IPS DF 19.7 (cell line): ENCODE data around the gene PLIN4.
"Not testable (repeated sequence)": the region's sequence is repeated elsewhere in the genome, so short reads cannot be mapped to it uniquely, and the experiment has no call there.

Experiments
- DNase-seq: peaks from one replicate; pipeline ENCODE4 v3.0.0-alpha.2; 2013; ENCODE audit warnings: low read depth, low spot score

PLIN4 gene, protein sequence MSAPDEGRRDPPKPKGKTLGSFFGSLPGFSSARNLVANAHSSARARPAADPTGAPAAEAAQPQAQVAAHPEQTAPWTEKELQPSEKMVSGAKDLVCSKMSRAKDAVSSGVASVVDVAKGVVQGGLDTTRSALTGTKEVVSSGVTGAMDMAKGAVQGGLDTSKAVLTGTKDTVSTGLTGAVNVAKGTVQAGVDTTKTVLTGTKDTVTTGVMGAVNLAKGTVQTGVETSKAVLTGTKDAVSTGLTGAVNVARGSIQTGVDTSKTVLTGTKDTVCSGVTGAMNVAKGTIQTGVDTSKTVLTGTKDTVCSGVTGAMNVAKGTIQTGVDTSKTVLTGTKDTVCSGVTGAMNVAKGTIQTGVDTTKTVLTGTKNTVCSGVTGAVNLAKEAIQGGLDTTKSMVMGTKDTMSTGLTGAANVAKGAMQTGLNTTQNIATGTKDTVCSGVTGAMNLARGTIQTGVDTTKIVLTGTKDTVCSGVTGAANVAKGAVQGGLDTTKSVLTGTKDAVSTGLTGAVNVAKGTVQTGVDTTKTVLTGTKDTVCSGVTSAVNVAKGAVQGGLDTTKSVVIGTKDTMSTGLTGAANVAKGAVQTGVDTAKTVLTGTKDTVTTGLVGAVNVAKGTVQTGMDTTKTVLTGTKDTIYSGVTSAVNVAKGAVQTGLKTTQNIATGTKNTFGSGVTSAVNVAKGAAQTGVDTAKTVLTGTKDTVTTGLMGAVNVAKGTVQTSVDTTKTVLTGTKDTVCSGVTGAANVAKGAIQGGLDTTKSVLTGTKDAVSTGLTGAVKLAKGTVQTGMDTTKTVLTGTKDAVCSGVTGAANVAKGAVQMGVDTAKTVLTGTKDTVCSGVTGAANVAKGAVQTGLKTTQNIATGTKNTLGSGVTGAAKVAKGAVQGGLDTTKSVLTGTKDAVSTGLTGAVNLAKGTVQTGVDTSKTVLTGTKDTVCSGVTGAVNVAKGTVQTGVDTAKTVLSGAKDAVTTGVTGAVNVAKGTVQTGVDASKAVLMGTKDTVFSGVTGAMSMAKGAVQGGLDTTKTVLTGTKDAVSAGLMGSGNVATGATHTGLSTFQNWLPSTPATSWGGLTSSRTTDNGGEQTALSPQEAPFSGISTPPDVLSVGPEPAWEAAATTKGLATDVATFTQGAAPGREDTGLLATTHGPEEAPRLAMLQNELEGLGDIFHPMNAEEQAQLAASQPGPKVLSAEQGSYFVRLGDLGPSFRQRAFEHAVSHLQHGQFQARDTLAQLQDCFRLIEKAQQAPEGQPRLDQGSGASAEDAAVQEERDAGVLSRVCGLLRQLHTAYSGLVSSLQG (N-terminal part only)

DNA sequence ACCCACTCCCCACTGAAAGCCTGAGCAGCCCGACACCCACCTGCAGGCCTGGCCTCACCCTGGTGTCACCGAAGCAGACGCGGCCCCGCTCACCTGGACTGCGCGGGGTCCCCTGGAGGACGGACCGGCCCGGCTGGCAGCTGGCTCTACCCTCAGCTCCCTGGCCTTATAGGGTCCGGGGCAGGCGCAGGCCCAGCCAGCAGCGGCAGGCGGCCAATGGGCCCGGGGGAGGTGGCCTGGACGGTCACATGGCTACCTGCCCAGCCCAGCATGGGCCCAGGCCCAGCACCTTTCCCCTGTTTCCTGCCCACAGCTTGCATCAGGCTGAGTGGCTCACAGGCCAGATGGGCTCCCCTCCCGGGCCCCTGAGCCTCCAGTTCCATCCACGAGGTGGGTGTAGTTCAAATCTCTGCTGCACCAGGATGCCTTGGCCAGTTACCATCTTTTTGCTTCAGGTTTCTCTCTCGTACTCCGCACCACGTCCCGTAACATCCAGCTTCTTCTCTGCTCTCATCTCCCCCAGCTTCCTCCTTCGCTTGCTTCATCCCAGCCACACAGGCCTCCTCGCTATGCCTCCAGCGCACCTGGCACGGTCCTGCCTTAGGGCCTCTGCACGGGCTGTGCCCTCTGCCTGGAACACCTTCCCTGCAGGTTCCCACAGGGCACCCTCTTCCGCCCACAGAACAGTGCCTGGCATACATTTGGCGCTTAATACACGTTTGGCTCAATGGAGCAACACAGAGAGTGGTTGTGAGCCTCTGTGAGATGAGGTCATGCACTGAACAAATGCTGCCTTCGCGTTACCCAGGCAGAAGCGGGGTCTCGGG, at the start of gene PLIN4:
PLIN4 (minus strand) TSS at position 142 of the 827 bp plus-strand sequence. CDS start 214 bp downstream, outside the sequence.
- no peak for DNase-seq

DNA sequence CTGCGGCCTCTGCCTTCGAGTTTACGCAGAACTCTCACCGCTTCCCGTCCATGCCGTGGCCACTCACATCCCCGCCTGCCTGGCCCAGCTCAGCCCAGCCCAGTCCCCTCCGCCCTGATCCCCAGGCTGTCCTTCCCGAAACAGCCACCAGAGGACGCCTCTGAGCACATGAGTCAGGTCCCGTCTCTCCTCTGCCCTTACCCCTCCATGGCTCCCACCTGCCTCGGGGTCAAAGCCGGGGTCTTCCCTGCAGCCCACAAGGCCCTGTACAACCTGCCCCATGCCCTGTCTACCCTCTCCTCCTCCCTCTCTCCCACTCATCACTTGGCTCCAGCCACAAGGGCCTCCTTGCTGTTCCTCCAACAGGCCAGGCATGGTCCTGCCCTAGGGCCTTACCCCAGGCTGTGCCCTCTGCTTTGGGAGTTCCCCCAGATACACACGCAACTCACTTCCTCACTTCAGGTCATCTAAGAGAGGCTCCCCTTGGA, 49.3 kb upstream of the PLIN4 start:
- no peak for DNase-seq

DNA sequence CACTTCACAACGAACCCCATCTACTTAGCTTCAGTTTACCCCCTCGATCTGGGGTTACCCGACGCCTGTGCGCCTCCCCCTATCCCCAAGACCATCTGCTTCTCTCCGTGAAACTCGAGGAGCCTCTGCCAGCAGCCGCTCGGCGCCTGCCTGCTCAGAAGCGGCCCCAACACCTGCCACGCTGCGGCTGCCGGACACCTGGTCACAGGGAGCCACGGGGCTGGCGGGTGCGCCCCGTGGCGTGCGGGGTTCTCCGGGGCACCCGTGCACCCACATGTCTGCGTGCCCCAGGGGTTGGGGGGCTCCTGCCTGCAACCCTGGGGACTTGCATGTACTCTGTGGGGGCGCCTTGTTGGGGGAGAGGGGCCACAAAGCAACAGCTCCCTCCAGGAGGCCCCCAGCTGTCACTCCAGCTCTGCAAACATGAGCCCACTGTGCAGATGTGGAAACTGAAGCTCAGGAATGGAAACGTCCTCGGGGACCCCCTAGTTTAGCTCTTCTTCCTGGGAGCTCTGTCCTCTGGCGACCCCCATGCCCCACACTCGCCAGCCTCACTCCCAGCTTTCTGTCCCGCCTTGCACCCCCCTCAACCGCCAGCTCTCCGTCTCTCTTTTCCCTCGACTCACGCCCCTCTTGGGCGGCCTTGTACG, 48.2 kb upstream of the PLIN4 start:
- no peak for DNase-seq

DNA sequence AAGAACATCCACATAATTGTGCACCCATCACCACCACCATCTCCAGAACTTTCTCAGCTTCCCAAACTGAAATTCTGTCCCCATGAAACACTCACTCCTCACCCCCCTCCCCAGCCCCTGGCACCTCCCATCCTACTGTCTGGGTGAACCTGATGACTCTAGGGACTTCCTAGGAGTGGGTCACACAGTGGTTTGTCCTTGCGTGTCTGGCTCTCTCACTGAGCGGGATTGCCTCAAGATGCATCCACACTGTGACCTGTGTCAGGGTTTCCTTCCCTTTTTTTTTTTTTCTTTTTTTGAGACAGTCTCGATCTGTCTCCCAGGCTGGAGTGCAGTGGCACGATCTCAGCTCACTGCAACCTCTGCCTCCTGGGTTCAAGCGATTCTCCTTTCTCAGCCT, 45.3 kb upstream of the PLIN4 start:
- DNase-seq = not testable (repeated sequence)

DNA sequence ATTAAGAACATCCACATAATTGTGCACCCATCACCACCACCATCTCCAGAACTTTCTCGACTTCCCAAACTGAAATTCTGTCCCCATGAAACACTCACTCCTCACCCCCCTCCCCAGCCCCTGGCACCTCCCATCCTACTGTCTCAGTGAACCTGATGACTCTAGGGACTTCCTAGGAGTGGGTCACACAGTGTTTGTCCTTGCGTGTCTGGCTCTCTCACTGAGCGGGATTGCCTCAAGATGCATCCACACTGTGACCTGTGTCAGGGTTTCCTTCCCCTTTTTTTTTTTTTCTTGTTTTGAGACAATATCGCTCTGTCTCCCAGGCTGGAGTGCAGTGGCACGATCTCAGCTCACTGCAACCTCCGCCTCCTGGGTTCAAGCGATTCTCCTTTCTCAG, 43.8 kb upstream of the PLIN4 start:
- not testable (repeated sequence) for DNase-seq

DNA sequence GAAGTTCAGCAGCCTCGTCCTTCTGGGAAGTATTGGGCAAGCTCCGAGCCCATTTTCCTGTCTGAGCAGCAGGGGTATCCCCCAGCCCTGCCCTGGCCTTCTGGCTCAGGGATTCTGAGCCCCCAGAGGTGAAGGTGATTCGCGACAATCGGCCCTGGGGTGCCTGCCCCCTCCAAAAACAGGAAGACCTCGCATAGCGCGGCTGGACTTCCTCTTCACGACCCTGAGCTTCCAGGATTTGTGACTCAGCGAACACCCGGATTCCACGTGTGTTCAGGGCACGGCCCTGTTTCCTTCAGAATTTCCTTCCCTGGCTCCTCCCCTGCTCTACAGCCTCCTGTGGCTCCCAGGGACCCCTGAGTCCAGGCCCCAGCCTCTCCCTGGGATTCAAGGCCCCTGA, 41.3 kb upstream of the PLIN4 start, which contains the start of gene SEMA6B:
SEMA6B (minus strand) TSS at position 116 of the 400 bp plus-strand sequence. CDS start 1,227 bp downstream, outside the sequence.
- no peak for DNase-seq

DNA sequence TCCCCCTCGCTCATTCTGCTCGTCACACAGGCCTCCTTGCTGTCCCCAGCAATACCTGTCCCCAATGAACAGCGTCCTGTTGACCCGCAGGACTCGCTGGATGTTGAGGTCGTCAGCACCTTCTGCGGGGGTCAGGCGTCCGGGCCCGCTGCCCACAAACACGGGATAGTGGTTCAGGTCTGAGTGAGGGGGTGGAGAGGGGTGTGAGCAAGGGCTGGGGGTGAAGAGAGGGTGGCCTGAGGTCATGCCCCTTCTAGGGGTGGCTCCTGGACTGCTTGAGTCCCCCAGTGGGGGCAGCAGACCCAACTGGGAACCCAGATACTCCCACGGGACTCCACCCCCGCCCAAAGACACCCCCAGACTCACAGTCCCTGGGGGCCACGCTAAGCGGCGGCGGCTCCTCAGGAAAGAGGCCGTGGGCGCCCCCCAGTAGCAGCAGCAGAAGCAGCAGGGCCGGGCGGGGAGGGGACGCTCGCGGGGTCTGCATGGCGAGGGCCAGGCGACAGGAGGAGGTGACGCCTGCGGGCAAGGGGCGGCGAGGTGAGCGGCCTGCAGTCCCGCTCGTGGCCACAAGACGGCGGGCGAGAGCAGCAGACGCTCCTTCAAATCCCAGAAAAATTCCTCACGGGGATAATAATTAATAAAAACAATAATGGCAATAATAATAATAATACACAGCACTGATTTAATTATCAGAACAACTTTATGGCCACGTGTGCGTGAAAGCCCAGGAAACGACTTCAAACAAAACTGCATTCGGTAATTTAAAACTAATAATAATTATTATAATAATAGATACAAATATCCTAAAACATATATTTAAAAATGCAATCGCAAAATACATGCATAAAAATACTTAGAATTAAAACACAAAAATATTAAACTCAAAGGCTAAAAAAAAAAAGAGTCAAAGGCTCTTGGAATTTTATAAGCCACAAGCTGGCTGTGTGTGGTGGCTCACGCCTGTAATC, 40.0 kb upstream of the PLIN4 start:
- DNase-seq = no peak

DNA sequence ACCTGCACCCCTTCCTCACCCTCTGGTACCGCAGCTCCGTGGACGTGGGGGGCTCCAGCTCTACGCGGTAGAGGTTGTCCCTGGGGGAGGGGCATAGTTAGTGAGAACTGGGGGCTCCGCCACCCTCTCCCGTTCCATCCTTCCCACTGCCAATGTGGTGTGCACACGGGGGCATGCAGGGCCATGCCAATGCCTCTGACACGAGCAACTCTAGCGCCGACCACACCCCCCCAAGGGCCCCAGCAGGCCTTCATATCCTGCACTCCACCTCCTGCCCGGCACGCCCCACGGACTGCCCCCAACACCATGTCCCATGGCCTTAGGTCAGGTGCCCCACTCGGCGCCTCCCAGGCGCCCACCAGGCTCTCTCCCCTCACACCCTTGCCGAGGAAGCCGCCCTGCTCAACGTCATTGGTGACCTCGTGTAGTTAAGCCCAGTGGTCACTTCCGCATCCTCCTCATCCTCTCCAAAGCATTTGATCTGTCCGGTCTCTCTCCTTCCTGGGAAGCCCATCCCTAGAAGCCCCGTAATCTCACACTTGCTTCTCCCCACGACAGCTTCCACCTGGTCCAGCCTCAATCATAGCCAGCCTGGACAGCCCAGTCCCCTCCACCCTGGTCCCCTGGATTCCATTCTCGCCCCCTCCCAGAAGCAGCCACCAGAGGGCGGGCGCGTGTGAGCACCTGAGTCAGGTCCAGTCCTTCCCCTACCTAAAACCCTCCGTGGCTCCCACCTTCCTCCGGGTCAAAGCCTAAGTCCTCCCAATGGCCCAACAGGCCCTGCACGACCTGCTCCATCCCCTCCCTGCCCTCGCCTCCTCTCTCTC, 39.1 kb upstream of the PLIN4 start:
- no peak for DNase-seq

DNA sequence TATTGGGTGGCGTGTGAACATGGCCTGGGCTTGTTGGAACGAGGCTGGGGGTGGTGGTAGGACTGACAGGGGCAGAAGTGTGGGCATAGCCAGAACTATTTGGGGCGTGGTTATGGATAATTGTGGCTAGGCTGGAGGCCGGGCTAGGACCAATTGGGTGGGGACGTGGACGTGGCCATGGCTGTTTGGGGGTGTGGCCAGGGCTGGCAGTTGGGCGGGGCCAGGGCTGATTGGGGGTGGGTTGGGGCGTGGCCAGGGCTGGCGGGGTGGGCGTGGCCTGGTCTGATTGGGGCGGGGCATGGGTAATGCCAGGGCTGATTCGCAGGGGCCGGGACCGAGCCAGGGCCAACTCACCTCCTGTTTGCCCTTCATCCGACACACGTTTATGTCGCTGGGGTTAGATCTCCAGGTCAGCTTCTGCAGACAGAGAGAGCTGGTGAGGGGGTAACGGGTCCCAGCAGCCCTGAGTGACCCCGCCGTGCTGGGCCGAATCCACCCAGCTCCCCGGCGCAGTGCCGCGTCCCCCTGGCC, 38.4 kb upstream of the PLIN4 start:
- no peak for DNase-seq

DNA sequence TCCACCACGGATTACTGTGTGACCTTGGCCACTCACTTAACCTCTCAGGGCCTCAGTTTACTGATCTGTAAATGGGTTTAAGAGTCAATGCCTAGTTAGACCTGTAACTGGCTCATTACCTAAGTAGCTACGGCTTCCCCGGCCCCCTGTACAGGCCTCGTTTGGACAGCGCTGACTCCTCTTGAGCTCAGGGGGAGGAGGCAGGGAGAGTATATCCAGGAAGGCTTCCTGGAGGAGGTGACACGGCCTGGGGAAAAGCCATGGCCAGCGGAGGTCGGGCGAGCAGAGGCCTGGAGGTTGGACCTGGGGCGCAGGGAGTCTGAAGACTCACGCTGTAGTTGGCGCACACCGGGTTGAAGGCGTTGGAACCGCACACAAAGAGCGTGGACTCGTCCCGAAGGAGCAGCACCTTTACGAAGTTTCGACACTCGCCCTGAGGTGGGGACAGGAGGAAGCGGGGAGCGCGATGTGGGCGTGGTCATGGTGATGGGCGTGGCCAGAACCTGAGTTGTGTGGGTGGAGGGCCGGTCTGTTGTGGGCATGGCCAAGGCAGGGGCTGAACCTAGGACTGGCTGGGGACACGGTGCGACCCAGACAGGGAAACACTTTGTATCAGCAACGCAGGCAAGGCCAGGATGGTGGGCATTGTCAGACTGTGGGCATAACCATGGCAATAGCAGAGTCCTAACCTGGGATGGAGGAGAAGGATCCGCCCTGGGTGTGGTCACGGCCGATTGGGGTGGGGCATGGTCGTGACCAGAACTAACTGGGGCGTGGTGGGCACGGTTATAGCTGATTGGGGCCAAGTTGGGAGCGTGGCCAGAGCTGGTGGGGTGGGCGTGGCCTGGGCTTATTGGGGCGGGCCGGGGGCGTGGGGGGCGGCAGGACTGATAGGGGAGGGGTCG, 37.6 kb upstream of the PLIN4 start:
- DNase-seq = no peak

DNA sequence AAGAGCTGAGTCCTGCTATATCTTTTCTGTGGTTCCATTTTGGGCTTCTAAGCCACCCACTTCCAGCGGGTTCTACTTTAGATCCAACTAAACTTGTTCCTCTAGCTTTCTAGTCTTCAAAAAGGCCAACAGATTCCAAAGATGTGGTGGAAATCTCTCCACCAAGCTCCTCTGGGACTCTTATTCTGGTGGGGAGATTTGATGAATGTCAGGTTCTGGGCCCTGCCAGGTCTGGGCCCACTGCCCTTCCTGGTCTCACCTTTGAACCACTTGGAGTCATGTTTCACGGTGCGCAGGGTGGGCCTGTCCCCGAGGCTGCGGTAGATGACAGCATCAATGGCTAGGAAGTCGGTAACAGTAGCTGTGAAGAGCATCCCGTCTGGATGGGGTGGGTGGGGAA, 36.4 kb upstream of the PLIN4 start:
- no peak for DNase-seq

DNA sequence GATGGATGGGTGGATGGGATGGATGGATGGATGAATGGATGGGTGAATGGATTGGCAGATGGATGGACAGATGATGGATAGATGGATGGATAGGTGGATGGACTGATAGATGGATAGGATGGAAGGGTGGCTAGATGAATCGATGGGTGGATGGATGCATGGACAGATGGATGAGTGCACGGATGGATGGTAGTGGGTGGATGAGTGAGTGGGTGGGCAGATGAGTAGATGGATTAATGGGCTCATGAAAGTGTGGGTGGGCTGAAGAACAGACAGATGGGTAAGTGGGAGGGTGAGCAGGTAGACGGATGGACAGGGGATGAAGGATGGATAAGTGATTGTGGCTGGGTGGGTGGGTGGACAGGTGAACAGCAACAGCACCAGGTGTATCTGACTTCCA, 35.5 kb upstream of the PLIN4 start:
- no peak for DNase-seq

DNA sequence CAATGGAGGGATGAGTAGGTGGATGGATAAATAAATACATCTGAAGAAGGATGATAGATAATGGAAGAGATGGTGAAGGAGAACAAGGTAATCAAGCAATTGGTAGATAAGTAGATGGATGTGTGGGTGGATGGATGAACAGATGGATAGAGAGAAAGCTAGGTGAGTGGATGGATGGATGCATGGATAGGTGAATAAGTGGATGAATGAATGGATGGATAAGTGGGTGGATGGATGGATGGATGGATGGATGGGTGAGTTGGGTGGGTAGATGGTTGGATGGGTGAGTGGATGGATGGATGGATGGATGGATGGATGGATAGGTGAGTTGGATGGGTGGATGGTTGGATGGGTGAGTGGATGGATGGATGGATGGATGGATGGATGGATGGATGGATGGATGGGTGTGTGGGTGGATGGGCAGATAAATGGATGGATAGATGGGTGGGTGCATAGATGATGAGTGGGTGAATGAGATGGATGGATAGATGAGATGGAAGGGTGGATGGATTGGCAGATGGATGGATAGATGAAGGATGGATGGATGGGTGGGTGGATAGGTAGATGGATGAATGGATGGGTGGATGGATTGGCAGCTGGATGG, 34.9 kb upstream of the PLIN4 start:
- DNase-seq = no peak

DNA sequence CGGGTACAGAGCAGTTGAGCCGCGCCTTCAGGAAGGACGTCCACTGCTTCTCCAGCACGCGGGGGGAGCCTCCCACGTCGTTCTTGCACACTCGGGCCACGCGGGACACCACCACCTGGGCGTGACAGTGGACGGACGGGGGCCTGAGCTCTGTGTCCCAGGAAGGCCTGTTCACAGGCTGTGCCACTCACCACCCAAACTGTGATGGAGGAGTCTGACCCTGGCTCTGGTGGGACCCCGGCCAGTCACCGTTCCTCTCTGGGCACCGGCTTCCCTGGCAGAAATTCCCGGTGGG, 34.2 kb upstream of the PLIN4 start:
- DNase-seq = no peak

DNA sequence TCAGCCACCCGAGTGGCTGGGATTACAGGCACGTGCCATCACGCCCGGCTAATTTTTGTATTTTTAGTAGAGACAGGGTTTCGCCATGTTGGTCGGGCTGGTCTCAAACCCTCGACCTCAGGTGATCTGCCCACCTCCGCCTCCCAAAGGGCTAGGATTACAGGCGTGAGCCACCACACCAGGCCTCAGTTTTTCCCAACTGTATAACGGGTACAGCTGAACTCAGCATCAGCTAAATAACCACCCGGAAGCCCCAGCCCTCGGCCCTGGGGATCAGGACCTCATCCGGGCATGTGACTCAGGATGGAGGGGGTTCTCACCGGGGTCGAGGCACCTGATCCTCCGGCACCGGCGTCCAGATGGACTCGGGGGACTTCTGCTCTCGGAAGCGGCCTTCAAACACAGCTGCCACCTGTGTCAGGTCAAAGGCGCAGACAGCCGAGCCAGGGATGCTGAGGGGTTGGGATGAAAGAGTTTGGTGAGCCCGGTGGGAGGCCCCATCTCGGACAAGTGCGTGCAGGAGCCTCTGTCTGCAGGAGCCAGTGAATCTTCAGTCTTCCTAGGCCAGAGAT, 32.3 kb upstream of the PLIN4 start:
- no peak for DNase-seq

DNA sequence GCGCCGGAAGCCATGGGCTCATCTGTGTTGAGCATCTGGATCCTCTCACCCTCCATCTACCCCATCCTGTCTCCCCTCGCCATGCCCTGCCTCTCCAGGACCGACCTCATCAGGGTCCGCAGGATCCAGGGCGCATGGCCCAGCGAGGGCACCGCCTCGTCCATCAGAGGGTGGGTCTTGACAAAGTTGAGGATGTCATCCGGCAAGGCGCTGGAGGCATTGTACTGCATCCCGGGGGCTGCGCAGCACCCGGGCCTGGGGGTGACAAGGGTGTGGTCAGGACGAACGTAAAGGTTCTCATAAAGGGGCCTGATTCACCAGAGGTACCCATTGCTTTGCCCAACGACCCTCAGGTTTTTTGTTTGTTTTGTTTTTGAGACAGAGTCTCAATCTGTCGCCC, 31.7 kb upstream of the PLIN4 start:
- DNase-seq = no peak
